Fibroblast of mammary gland (primary cell): ENCODE results near the gene FLT1.

Experiments
- DNase-seq: peaks from one replicate; pipeline ENCODE4 v3.0.0-alpha.2; 2010; ENCODE audit warnings: low read depth
- H3K4me3 ChIP-seq: 2 replicates; pipeline ENCODE4 v1.5.1; 2011; ENCODE audit warnings: low read depth, mild to moderate bottlenecking, low read length, moderate library complexity; ENCODE audit not compliant: control insufficient read depth
- CTCF ChIP-seq: conservative IDR thresholded peaks from 2 replicates; pipeline ENCODE4 v1.5.1; 2011; ENCODE audit warnings: low read depth, low read length, inconsistent platforms; ENCODE audit not compliant: control insufficient read depth, insufficient read depth

Gene FLT1

GRCh38 chr13:28489524-28489931 lies 5.4 kb downstream of the FLT1 start:
- no peak for DNase-seq
- H3K4me3 ChIP-seq, result no peak overlapping the region
- no peak for TF ChIP-seq CTCF

GRCh38 chr13:28488376-28489005 lies 6.4 kb downstream of the FLT1 start:
- no peak overlapping the region for H3K4me3 ChIP-seq
- no peak for TF ChIP-seq CTCF
- peak; percentile 71 for DNase-seq

GRCh38 chr13:28485996-28486543 lies 8.9 kb downstream of the FLT1 start:
- no peak for DNase-seq
- no peak for TF ChIP-seq CTCF
- no peak overlapping the region for H3K4me3 ChIP-seq

GRCh38 chr13:28485551-28485950 lies 9.4 kb downstream of the FLT1 start:
- no peak for TF ChIP-seq CTCF
- H3K4me3 ChIP-seq, result no peak overlapping the region
- DNase-seq, result no peak

- no peak overlapping the region for H3K4me3 ChIP-seq
- TF ChIP-seq CTCF, result no peak
- DNase-seq, result no peak
Observed at GRCh38 chr13:28485097-28485496, 9.8 kb downstream of the FLT1 start.

- H3K4me3 ChIP-seq, result no peak overlapping the region
- no peak for DNase-seq
- TF ChIP-seq CTCF, result no peak
Observed at GRCh38 chr13:28483313-28483931, 11.5 kb downstream of the FLT1 start.

GRCh38 chr13:28479005-28479404 lies 15.9 kb downstream of the FLT1 start:
- DNase-seq, result no peak
- no peak for TF ChIP-seq CTCF
- H3K4me3 ChIP-seq, result no peak overlapping the region
